Fibroblast of villous mesenchyme (primary cell): ENCODE measurements around the gene SERGEF. TPM values are rescaled to one million over a fixed set of nuclear protein-coding genes. Genes with fewer than 3 reads are reported as not detected.
"Not testable (repeated sequence)": the region's sequence is repeated elsewhere in the genome, so short reads cannot be mapped to it uniquely, and the experiment has no call there.

Experiments
- DNase-seq: peaks from one replicate; pipeline ENCODE4 v3.0.0-alpha.2; 2010; ENCODE audit warnings: low read depth
- H3K4me3 ChIP-seq: 2 replicates; pipeline ENCODE4 v1.5.1; 2011; ENCODE audit warnings: low read depth, mild to moderate bottlenecking, low read length
- CTCF ChIP-seq: IDR thresholded peaks from 2 replicates; pipeline ENCODE4 v1.5.1; 2012; ENCODE audit warnings: low read depth, mild to moderate bottlenecking, low read length; ENCODE audit not compliant: insufficient read depth
- total RNA-seq: library from RNA; depleted of rRNA; stranded (reverse); fragments of >200 nt; gene quantifications from 2 replicates; pipeline ENCODE4 v1.2.3, GENCODE V29; 2012

SERGEF gene
- total RNA-seq, 1 donor, result 21.2 TPM

- no peak overlapping the region for H3K4me3 ChIP-seq
- TF ChIP-seq CTCF, result no peak
- no peak for DNase-seq
Observed at GRCh38 chr11:17898782-17899181, 114.1 kb downstream of the SERGEF start.

GRCh38 chr11:17898071-17898470, 114.8 kb downstream of the SERGEF start:
- DNase-seq, result no peak
- no peak for TF ChIP-seq CTCF
- H3K4me3 ChIP-seq, result no peak overlapping the region

- no peak overlapping the region for H3K4me3 ChIP-seq
- DNase-seq, result no peak
- TF ChIP-seq CTCF, result no peak
Observed at GRCh38 chr11:17897495-17897894, 115.4 kb downstream of the SERGEF start.

GRCh38 chr11:17896496-17897151, 116.2 kb downstream of the SERGEF start:
- not testable (repeated sequence) for DNase-seq, H3K4me3 ChIP-seq

GRCh38 chr11:17894929-17895658, 117.8 kb downstream of the SERGEF start:
- no peak for TF ChIP-seq CTCF
- peak; percentile 6 for DNase-seq
- no peak overlapping the region for H3K4me3 ChIP-seq

GRCh38 chr11:17892409-17892808, 120.4 kb downstream of the SERGEF start:
- H3K4me3 ChIP-seq, result no peak overlapping the region
- TF ChIP-seq CTCF, result no peak
- no peak for DNase-seq

- no peak for TF ChIP-seq CTCF
- DNase-seq, result no peak
- no peak overlapping the region for H3K4me3 ChIP-seq
Observed at GRCh38 chr11:17890325-17890724, 122.5 kb downstream of the SERGEF start.
